CD14-positive monocyte (primary cell): Measurements from ENCODE around the gene POU6F2. TPM values are rescaled to one million over a fixed set of nuclear protein-coding genes. Genes with fewer than 3 reads are reported as not detected.

ENCODE experiments used
- DNase-seq, 3 donors: peaks; one replicate each; pipeline ENCODE4 v3.0.0-alpha.2; 2011 to 2022
- H2AFZ ChIP-seq: 2 replicates; pipeline ENCODE4 v1.6.0; 2012; ENCODE audit warnings: mild to moderate bottlenecking, low read depth, low read length, inconsistent platforms; ENCODE audit not compliant: insufficient read depth, poor library complexity, severe bottlenecking
- H3K27ac ChIP-seq, 2 donors: 1 replicate in 1 of 2; 2 replicates in 1 of 2; pipeline ENCODE4 v1.5.1; 2012 to 2013; ENCODE audit warnings: low read length in 2 of 2, control low read depth in 1 of 2, inconsistent platforms in 1 of 2, low read depth in 1 of 2, mild to moderate bottlenecking in 1 of 2
- H3K27me3 ChIP-seq, 2 donors: one replicate each; pipeline versions ENCODE4 v1.6.0 to v1.6.1; 2011 to 2013; ENCODE audit warnings: low read length in 2 of 2; ENCODE audit not compliant: control insufficient read depth in 2 of 2, insufficient read depth in 2 of 2
- H3K36me3 ChIP-seq, 2 donors: replicated peaks in 1 of 2; 1 replicate in 1 of 2; 2 replicates in 1 of 2; pipeline versions ENCODE4 v1.5.1 to v1.6.1; 2012 to 2013; ENCODE audit warnings: low read length in 2 of 2, control low read depth in 1 of 2, inconsistent platforms in 1 of 2, mild to moderate bottlenecking in 1 of 2; ENCODE audit not compliant: insufficient read depth in 2 of 2, control insufficient read depth in 1 of 2
- H3K4me1 ChIP-seq, 2 donors: 1 replicate in 1 of 2; 2 replicates in 1 of 2; pipeline versions ENCODE4 v1.5.1 to v1.6.1; 2012 to 2013; ENCODE audit warnings: low read length in 2 of 2, control low read depth in 1 of 2, inconsistent platforms in 1 of 2, mild to moderate bottlenecking in 1 of 2, moderate library complexity in 1 of 2; ENCODE audit not compliant: insufficient read depth in 2 of 2, control insufficient read depth in 1 of 2
- H3K4me2 ChIP-seq: replicated peaks from 2 replicates; pipeline ENCODE3; 2012; ENCODE audit warnings: low read length, moderate library complexity, mild to moderate bottlenecking; ENCODE audit not compliant: poor library complexity, severe bottlenecking; ENCODE audit errors: extremely low read depth
- H3K4me3 ChIP-seq, 3 experiments: fragments of 200-600 bp in 1 of 3; sonication (generic) in 1 of 3; replicated peaks in 1 of 3; 1 replicate in 2 of 3; 2 replicates in 1 of 3; pipeline ENCODE4 v1.5.1; 2011 to 2013; ENCODE audit warnings: low read length in 3 of 3, mild to moderate bottlenecking in 3 of 3, control low read depth in 2 of 3, low read depth in 2 of 3, inconsistent platforms in 1 of 3, moderate library complexity in 1 of 3
- H3K79me2 ChIP-seq: 2 replicates; pipeline ENCODE4 v1.6.0; 2012; ENCODE audit warnings: mild to moderate bottlenecking, control low read depth, inconsistent platforms, low read length, moderate library complexity; ENCODE audit not compliant: insufficient read depth
- H3K9ac ChIP-seq: 2 replicates; pipeline ENCODE4 v1.6.0; 2017; ENCODE audit warnings: low read length, mild to moderate bottlenecking; ENCODE audit not compliant: insufficient read depth, poor library complexity, severe bottlenecking
- H3K9me3 ChIP-seq, 2 donors: replicated peaks in 1 of 2; 1 replicate in 1 of 2; 2 replicates in 1 of 2; pipeline versions ENCODE4 v1.5.1 to v1.6.1; 2012 to 2013; ENCODE audit warnings: low read length in 2 of 2, control low read depth in 1 of 2; ENCODE audit not compliant: control insufficient read depth in 1 of 2, insufficient read depth in 1 of 2
- H4K20me1 ChIP-seq: 2 replicates; pipeline ENCODE4 v1.6.0; 2012; ENCODE audit warnings: mild to moderate bottlenecking, low read length, control low read depth, moderate library complexity; ENCODE audit not compliant: insufficient read depth
- H3K27ac Mint-ChIP-seq, 7 donors: one replicate each; pipeline ENCODE4 v1.8.0; 2020; ENCODE audit warnings: mild to moderate bottlenecking in 7 of 7, mixed read lengths in 7 of 7, moderate library complexity in 6 of 7, inconsistent platforms in 2 of 7
- H3K27me3 Mint-ChIP-seq, 3 donors: one replicate each; pipeline ENCODE4 v1.8.0; 2021 to 2022; ENCODE audit warnings: low read depth in 3 of 3, mild to moderate bottlenecking in 3 of 3, mixed read lengths in 3 of 3, moderate library complexity in 3 of 3, inconsistent platforms in 1 of 3
- H3K36me3 Mint-ChIP-seq, 2 donors: one replicate each; pipeline ENCODE4 v1.8.0; 2020; ENCODE audit warnings: mixed read lengths in 2 of 2, inconsistent platforms in 1 of 2, mild to moderate bottlenecking in 1 of 2
- H3K4me1 Mint-ChIP-seq: one replicate; pipeline ENCODE4 v1.8.0; 2020; ENCODE audit warnings: mild to moderate bottlenecking, mixed read lengths
- H3K4me3 Mint-ChIP-seq, 2 donors: one replicate each; pipeline ENCODE4 v1.8.0; 2020; ENCODE audit warnings: mild to moderate bottlenecking in 2 of 2, mixed read lengths in 2 of 2, moderate library complexity in 1 of 2
- H3K9me3 Mint-ChIP-seq, 7 donors: one replicate each; pipeline ENCODE4 v1.8.0; 2020 to 2022; ENCODE audit warnings: mixed read lengths in 7 of 7, mild to moderate bottlenecking in 6 of 7, moderate library complexity in 6 of 7, inconsistent platforms in 2 of 7
- WGBS: methylation state at CpG from one replicate; pipeline ENCODE4 v1.1.5; 2013; ENCODE audit warnings: missing lambda C conversion rate; ENCODE audit not compliant: insufficient coverage; 5-methylcytosine and 5-hydroxymethylcytosine counted together
- intact Hi-C, 2 donors: fragments of 100-400 bp; cut with micrococcal nuclease; formaldehyde crosslinking; loops; one replicate each; pipeline versions ENCODE4 v1.15.0 to v1.15.1; 2023
- polyA plus RNA-seq, 3 donors: library from polyadenylated mRNA; depleted of rRNA in 1 of 3; unstranded in 2 of 3; stranded (reverse) in 1 of 3; fragments of 300-500 nt in 2 of 3; fragments of >200 nt in 1 of 3; fragmentation: Illumina TruSeq in 2 of 3; gene quantifications; 1 replicate in 2 of 3; 2 replicates in 1 of 3; pipeline ENCODE4 v1.2.3, GENCODE V29; 2012 to 2021
- TF ChIP-seq, protein P1 (sequence below): fragments of 200-600 bp; IDR thresholded peaks from one replicate; pipeline ENCODE4 v1.8.0; 2022; ENCODE audit warnings: antibody characterized with exemption, mild to moderate bottlenecking

Gene POU6F2
- polyA plus RNA-seq, 3 donors = not detected

DNA sequence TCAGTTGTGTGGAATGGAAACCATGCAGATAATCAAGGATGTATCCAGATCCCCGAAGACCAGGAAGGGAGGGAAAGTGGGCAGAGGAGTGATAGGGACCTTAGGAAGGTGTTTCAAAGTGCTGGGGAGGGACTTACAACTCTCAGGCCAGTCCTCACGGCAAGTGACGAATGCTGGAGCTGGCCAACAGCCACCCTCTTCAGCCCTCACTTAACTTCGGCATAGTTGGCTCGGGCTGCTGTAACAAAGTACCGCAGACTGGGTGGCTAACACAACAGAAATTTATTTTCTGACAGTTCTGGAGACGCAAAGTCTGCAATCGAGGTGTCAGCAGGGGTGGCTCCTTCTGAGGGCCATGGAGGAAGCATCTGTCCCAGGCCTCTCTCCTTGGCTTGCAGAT, 322.6 kb downstream of the POU6F2 start:
- intact Hi-C loops = no loop called here
- H3K4me1 Mint-ChIP-seq = no peaks in the 10 kb centered on the region
- no peak overlapping the region for H2AFZ ChIP-seq
- H3K27ac ChIP-seq = no peak overlapping the region
- H3K36me3 ChIP-seq = no peaks in the 10 kb centered on the region
- no peaks in the 10 kb centered on the region for H4K20me1 ChIP-seq
- no peaks in the 10 kb centered on the region for H3K36me3 Mint-ChIP-seq
- H3K9ac ChIP-seq = no peak overlapping the region
- peaks cover 0 to 5% (median 2%) of the 10 kb centered on the region in 7 donors for H3K9me3 Mint-ChIP-seq
- TF ChIP-seq, protein P1, sequence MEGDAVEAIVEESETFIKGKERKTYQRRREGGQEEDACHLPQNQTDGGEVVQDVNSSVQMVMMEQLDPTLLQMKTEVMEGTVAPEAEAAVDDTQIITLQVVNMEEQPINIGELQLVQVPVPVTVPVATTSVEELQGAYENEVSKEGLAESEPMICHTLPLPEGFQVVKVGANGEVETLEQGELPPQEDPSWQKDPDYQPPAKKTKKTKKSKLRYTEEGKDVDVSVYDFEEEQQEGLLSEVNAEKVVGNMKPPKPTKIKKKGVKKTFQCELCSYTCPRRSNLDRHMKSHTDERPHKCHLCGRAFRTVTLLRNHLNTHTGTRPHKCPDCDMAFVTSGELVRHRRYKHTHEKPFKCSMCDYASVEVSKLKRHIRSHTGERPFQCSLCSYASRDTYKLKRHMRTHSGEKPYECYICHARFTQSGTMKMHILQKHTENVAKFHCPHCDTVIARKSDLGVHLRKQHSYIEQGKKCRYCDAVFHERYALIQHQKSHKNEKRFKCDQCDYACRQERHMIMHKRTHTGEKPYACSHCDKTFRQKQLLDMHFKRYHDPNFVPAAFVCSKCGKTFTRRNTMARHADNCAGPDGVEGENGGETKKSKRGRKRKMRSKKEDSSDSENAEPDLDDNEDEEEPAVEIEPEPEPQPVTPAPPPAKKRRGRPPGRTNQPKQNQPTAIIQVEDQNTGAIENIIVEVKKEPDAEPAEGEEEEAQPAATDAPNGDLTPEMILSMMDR = no peak
- 72% methylated on average over 8 of the region's 8 CpGs for WGBS
- H3K9me3 ChIP-seq = no peaks in the 10 kb centered on the region
- H3K4me2 ChIP-seq = no peak overlapping the region
- no peak overlapping the region for H3K4me3 ChIP-seq
- H3K27me3 ChIP-seq = no peaks in the 10 kb centered on the region
- H3K4me3 Mint-ChIP-seq = no peak overlapping the region
- no peak overlapping the region for H3K27ac Mint-ChIP-seq
- no peak for DNase-seq
- H3K4me1 ChIP-seq = no peaks in the 10 kb centered on the region
- peaks cover 1 to 7% (median 2%) of the 10 kb centered on the region in 3 donors for H3K27me3 Mint-ChIP-seq
- H3K79me2 ChIP-seq = no peaks in the 10 kb centered on the region

DNA sequence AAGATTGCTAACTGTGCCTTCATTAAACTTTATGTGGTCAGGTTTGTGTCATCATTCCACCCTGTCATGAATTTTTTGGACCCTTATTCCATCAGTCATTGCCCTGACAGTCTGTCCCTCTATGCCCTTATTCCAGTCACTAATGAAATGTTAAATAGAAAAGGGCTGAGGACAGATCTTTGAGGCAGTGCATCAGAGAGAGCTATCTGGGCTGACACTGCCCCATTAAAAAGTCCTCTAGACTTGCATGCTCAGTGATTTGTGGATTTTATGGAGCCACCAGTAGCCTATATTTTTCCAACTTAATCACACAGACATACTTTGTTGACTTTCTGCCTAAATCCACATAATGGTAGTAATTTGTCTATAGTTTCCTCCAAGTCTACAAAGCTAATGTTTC, 323.8 kb downstream of the POU6F2 start:
- Mint-ChIP-seq H3K4me1 (no peaks in the 10 kb centered on the region), H3K4me3 (no peak overlapping the region), H3K27ac (no peak overlapping the region), H3K9me3 (peaks cover 0 to 5% (median 2%) of the 10 kb centered on the region in 7 donors), H3K27me3 (peaks cover 1 to 7% (median 2%) of the 10 kb centered on the region in 3 donors), H3K36me3 (no peaks in the 10 kb centered on the region)
- Histone ChIP-seq H3K9me3 (no peaks in the 10 kb centered on the region), H3K79me2 (no peaks in the 10 kb centered on the region), H3K4me3 (no peak overlapping the region), H2AFZ (no peak overlapping the region), H3K4me1 (no peaks in the 10 kb centered on the region), H3K9ac (no peak overlapping the region), H3K27me3 (no peaks in the 10 kb centered on the region), H3K36me3 (no peaks in the 10 kb centered on the region), H4K20me1 (no peaks in the 10 kb centered on the region), H3K27ac (no peak overlapping the region), H3K4me2 (no peak overlapping the region)
- no peak for DNase-seq
- TF ChIP-seq, protein P1 = no peak
- intact Hi-C loops = no loop called here
